Activated gamma-delta T cell treated with Interleukin-2 at 50 U/mL for 16 hours (primary cell): ENCODE data around the gene DTL.
A peak's percentile ranks its signal among the peaks of the same experiment; 100 is the strongest.
"Not testable (repeated sequence)": the region's sequence is repeated elsewhere in the genome, so short reads cannot be mapped to it uniquely, and the experiment has no call there.

ENCODE experiments used
- DNase-seq: peaks from one replicate; pipeline ENCODE4 v3.0.0-alpha.2; 2020

DTL gene

DNA sequence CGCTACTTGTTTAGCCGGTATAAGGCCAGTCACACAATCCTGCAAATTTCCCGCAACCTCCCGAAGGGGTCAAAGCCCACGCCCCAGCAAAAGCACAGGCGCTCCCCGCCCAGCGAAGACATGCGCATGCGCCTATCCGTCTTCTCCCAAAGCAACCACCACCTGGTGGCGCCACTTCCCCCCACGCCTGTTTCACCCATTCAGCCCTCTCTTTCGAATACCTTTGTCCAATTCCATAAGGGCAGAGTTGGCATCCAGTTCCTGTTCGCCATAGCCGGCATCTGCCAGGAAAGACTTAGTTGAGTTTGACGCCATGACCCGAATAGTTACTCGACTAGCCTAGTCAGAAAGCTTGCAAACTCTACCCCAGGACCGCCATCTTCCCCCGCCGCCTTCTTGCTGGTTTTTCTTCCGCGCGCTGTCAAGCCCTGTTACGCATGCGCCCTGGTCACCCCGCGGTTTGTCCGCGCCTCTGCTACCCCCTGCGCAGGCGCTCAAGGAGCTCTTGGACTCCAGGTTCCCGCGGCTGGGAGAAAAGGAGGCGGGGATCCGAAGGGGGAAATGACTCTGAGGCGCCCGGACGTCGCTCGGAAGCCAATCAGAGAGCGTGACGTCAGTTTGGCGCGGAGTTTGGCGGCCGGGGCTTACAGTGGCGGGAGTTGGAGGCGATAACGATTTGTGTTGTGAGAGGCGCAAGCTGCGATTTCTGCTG lies at the start of gene DTL, which contains the start of gene INTS7:
Gene DTL, plus strand, starts transcription at position 626 of the 712 bp plus-strand sequence. CDS start 143 bp downstream, outside the sequence.
Gene INTS7, minus strand, starts transcription at position 435 of the 712 bp plus-strand sequence. Its CDS starts 120 bp downstream, at position 315.
- DNase-seq, result peak; percentile 98

DNA sequence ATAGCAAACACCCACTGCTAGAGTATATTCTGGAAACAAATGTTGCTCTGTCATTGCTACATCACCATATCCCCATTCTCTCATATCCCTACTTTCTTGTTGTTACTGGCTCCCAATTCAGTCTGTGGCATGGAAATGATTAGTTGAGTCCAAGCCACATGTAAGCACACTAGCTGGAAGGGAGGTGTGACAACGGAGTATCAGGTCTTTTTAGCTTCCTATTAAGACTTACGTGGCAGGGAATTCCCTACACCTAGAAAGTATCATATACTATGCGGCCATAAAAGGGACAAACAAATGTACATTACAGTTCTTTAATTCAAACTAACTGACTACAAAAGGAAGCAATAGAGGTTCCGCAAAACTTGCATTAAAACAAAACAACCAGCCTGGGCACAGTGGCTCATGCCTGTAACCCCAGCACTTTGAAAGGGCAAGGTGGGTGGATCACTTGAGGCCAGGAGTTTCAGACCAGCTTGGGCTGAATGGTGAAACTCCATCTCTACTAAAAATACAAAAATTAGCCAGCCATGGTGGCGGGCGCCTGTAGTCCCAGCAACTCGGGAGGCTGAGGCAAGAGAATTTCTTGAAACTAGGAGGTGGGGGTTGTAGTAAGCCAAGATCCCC lies 48.8 kb upstream of the DTL start:
- DNase-seq, result no peak

GRCh38 chr1:211991695-211992094 lies 43.9 kb upstream of the DTL start:
- no peak for DNase-seq

DNA sequence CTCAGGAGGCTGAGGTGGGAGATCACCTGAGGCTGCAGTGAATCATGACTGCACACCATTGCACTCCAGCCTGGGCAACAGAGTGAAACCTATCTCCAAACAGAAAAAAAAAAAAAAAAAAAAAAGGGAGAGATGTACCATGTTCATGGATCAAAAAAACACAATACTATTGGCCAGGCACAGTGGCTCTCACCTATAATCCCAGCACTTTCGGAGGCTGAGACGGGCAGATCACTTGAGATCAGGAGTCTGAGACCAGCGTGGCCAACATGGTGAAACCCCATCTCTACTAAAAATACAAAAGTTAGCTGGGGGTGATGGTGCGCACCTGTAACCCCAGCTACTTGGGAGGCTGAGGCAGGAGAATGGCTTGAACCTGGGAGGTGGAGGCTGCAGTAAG lies 38.1 kb upstream of the DTL start:
- not testable (repeated sequence) for DNase-seq

DNA sequence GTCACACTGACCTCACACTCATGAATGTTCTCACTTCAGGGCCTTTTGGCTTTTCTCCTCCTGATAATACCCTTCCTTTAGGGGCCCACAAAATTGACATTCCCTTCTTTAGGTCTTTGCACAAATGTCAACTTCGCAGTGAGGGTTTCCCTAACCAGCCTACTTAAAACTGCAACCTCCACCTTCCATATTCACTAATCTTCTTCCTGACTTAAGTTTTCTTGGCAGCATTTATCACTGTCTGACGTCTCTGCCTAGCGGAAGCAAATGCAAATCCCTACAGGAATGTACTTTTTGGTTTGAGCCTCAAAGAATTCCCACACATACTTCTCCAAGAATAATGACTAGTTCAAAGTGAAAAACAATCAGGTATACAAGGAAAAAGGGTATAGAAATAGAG lies 33.0 kb upstream of the DTL start:
- DNase-seq, result no peak

DNA sequence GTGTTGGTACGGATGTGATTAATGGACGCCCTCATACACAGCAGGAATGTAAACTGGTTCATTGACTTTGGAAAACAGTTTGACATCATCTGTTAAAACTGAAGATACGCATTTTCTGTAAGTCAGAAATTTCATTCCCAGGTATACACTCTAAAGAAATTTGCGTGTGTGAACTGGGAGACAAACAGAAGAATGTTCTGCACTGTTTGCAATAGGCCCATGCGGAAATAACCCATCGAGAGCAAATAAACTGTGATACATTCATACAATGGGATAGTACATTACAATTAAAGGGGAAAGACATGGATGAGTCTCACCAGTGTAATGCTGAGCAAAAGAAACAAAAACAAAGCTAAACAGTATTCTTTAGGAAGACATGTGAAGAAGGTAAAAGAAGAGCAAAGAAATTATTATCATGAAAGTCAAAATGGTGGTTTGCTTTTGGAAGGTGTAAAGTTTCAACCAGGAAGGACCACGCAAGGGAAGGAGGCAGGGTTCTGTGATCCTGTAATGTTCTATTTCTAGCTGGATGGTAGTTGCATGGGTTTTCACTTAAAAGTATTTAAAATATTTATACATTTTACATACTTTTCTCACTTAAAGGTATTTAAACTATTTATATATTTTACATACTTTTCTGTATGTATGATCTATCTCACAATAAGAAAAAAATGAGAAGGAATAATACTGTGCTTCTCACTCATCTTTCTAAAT lies 30.5 kb upstream of the DTL start:
- DNase-seq, result no peak

GRCh38 chr1:212007178-212007577 lies 28.4 kb upstream of the DTL start:
- DNase-seq, result no peak

- DNase-seq, result no peak
Measured at GRCh38 chr1:212007886-212008285, 27.7 kb upstream of the DTL start.

GRCh38 chr1:212009561-212009960 lies 26.0 kb upstream of the DTL start:
- no peak for DNase-seq

DNA sequence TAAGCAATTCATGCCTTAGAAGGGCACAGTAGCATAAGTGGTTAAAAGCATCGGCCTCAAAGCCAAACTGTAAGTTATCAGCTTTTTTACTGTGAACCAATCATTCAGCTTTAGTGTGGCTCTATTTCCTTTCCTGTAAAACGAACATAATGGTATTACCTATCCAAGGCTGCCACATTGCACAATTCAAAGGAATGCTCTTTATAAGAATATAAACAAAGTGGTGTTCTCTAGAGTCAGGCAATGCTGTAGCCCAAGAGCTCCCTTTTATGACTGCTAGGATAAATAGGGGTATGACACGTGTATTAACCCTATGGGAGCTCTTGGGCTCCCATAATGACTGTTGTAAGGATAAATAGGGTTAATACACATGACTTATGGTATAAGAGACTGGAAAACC lies 25.5 kb upstream of the DTL start:
- no peak for DNase-seq

- peak; percentile 64 for DNase-seq
Measured at GRCh38 chr1:212012034-212012740, 23.4 kb upstream of the DTL start.

DNA sequence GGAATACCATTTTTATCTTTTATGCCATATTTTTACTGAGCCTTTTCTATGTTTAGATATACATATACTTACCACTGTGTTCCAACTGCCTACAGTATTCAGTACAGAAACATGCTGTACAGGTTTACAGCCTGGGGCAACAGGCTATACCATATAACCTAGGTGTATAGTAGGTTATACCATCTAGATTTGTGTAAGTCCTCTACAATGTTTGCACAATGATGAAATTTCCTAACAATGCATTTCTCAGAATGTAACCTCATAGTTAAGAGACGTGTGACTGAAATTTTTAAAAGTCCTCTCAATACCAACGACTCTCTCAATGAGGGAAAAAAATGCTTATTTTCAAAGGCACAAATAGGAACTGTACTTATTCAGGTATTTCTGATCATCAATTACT lies 21.9 kb upstream of the DTL start:
- DNase-seq, result no peak

GRCh38 chr1:212020975-212021374 lies 14.6 kb upstream of the DTL start:
- no peak for DNase-seq

DNA sequence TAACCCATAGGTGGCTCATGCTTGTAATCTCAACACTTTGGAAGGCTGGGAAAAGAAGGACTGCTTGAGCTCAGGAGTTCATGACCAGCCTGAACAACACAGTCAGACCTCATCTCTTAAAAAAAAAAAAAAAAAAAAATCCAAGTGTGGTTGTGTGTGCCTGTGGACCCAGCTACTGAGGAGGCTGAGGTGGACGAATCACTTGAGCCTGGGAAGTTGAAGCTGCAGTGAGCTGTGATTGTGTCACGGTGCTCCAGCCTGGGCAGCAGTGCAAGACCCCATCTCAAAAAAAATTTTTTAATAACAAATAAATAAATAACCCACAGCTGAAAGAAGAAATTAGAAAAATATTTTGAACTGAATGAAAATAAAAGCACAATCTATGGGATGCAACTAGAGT lies 14.0 kb upstream of the DTL start:
- DNase-seq, result no peak

- DNase-seq, result not testable (repeated sequence)
Measured at GRCh38 chr1:212022908-212023307, 12.6 kb upstream of the DTL start.

DNA sequence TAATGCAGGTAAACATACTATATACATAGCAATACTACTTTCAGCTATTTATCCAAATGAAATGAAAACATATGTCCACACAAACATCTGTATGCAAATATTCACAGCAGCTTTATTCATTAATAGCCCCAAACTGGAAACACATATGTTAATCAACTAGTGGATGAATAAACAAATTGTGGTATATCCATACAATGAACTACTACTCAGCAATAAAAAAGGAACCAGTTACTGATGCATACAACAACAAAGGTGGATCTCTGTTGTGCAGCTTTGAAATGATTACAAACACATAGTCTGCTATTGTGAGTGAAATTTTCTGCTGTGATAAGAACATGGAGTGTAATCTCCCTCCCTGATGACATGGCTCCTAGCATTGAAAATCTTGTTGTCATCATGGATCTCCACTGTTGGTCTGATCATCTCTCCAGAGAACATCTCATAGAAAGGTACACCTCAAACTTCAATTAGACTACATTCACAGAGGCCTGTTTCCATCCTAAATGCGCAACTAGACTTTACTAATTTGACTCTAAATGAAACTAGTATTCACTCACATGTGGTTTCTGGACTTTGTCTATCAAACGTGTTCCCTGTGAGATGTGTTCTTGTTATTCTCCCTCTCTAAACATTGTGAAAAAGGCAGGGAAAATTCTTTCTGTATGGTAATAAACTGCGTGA lies 10.9 kb upstream of the DTL start:
- no peak for DNase-seq

GRCh38 chr1:212027727-212028126 lies 7.8 kb upstream of the DTL start:
- not testable (repeated sequence) for DNase-seq

DNA sequence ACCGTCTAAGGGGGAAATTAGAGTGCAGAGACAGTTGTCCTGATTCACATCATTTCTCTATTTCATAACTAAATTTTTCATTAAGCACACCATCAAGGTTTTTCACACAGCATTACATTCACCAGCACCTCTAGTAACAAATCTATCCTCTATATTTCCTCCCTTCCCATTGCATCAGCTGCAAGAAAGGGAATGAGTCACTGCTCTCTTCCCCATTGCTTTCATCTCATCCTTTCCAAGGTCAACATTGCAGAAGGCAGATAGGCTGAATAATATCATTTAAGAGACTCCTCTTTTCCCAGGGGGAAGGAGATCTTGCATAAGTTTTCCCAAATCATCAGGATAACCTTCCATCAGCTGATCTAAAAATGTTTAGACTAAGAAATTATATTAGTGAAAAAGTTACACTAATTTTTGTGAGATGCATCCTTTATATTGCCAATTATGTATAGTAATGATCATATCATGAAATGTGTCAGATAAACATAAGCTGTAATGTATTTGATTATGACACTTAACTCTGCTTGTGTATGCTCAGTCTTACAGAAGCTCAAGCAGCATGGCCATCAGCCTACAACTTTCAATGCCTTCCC lies 4.5 kb upstream of the DTL start:
- no peak for DNase-seq

DNA sequence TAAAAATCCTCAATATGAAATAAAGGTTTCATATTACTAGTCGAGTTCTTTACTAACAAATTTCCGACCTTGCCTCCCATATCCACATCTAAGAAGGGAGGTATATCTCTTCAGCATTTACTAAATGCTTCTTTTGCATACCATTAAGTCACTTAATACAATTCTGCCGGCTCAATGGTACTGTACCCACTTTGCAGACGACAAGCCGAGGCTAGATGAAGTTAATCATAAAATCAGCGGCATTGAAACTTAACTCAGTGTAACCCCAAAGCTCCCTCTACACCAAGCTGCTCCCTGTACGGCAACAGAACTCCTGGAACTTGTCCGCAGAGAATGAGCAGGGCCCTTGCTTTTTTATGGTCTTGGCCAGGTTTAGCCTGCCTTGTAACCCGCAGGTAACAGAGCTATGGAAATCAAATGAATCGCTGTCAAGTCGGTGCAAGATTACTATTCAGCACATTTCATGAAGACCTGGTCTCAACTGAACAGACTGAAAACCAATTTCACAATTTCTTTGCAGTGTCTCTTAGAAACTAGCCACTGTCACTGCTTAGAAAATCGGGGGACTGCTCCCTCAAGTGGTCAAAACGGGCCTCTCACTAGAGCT lies 929 bp upstream of the DTL start:
- DNase-seq, result peak; percentile 4

DNA sequence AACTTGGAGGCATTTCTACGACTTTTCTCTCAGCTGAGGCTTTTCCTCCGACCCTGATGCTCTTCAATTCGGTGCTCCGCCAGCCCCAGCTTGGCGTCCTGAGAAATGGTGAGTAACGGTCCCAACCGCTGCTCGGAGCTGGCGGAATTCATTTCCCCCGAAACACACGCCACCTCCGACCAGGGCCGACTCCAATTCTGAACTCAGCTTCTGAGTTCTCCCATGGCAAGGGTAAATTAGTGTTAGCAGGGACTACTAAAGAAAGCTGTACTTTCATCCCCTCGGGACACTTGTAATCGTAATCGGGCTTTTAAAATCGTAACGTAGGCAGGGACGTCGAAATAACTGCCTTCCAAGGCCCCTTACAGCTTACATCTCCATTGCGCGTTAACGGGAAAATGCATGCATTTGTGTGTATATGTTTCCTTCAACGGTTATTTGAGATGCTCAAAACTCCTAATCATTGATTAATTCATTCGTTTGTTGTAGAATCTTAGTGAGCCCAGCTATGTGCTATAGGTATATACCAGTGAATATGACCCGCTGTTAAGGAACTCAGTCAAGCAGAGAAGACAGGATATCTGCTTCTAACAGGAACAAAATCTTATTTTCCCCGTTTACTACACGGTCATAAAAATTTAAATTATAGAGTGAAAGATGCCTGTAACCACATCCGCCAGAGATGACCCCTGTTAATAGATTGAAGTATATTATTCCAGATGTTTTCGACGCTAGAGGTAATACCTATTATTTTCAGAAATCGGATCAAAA lies 472 bp downstream of the DTL start:
- DNase-seq, result no peak

GRCh38 chr1:212037900-212038299 lies 2.4 kb downstream of the DTL start:
- no peak for DNase-seq
